Transverse colon (tissue), 4 donors: ENCODE results near the gene TSPAN8. TPM values are rescaled to one million over a fixed set of nuclear protein-coding genes. Genes with fewer than 3 reads are reported as not detected.

ENCODE experiments used
- DNase-seq: peaks from one replicate; pipeline ENCODE4 v3.0.0-alpha.2; 2019
- H3K27ac ChIP-seq, 4 donors: fragments of 200-600 bp; sonication (generic); 2 replicates each; pipeline ENCODE4 v1.5.1; 2016 to 2018; ENCODE audit warnings: inconsistent platforms in 4 of 4
- H3K27me3 ChIP-seq: fragments of 200-600 bp; sonication (generic); 2 replicates; pipeline ENCODE4 v1.5.1; 2017; ENCODE audit warnings: inconsistent platforms
- H3K36me3 ChIP-seq, 4 donors: fragments of 200-600 bp; sonication (generic); 2 replicates each; pipeline ENCODE4 v1.5.1; 2017 to 2019; ENCODE audit warnings: inconsistent platforms in 4 of 4
- H3K4me1 ChIP-seq, 4 donors: fragments of 200-600 bp; sonication (generic); 2 replicates each; pipeline ENCODE4 v1.5.1; 2017 to 2020; ENCODE audit warnings: inconsistent platforms in 4 of 4
- H3K4me3 ChIP-seq, 4 donors: fragments of 200-600 bp; sonication (generic); 1 replicate in 1 of 4; 2 replicates in 3 of 4; pipeline versions ENCODE4 v1.5.1 to v1.6.1; 2017 to 2019; ENCODE audit warnings: inconsistent platforms in 4 of 4
- H3K9me3 ChIP-seq, 2 donors: fragments of 200-600 bp; sonication (generic); 2 replicates each; pipeline ENCODE4 v1.5.1; 2017 to 2019; ENCODE audit warnings: inconsistent platforms in 2 of 2
- CTCF ChIP-seq, 5 experiments: fragments of 200-600 bp in 3 of 5; fragments of 450-650 bp in 2 of 5; sonication (generic) in 3 of 5; IDR thresholded peaks; 1 replicate in 2 of 5; 2 replicates in 3 of 5; pipeline ENCODE4 v1.5.1; 2016 to 2017; ENCODE audit warnings: antibody characterized with exemption in 5 of 5, inconsistent platforms in 3 of 5, mild to moderate bottlenecking in 2 of 5, moderate library complexity in 1 of 5
- EP300 ChIP-seq: sonication (generic); formaldehyde crosslinking; IDR thresholded peaks from one replicate; pipeline ENCODE4 v1.6.1; 2017; ENCODE audit warnings: antibody characterized with exemption, low read depth
- POLR2A ChIP-seq: fragments of 450-650 bp; IDR thresholded peaks from one replicate; pipeline ENCODE4 v1.6.1; 2016; ENCODE audit warnings: antibody characterized with exemption, mild to moderate bottlenecking, moderate library complexity
- POLR2AphosphoS5 ChIP-seq, 3 donors: sonication (generic); formaldehyde crosslinking; IDR thresholded peaks; one replicate each; pipeline ENCODE4 v1.6.1; 2016; ENCODE audit warnings: antibody characterized with exemption in 3 of 3
- WGBS, 2 donors: methylation state at CpG; one replicate each; pipeline ENCODE4 v1.1.5; 2018; ENCODE audit warnings: low coverage in 1 of 2; 5-methylcytosine and 5-hydroxymethylcytosine counted together
- in situ Hi-C, 4 donors: fragments of 200-750 bp; cut with MboI; loops; one replicate each; pipeline versions ENCODE4 v1.15.0 to v1.15.1; 2017; ENCODE audit warnings: low sequenced_read_pairs in 3 of 4, low pct_ligation_motif_present in 1 of 4, low pct_unique_long_range_greater_than_20kb in 1 of 4
- intact Hi-C: fragments of 100-400 bp; cut with DNase I; formaldehyde crosslinking; loops from one replicate; pipeline ENCODE4 v1.15.1; 2023; ENCODE audit warnings: low total_unique reads
- total RNA-seq, 4 donors: library from RNA; depleted of rRNA; stranded (reverse); fragments of >200 nt; gene quantifications; one replicate each; pipeline ENCODE4 v1.1.0, GENCODE V29; 2016

Gene TSPAN8
- total RNA-seq, 4 donors from 2014 or later: 217 to 1,195 (median 646) TPM

GRCh38 chr12:71178162-71178561 is 20.4 kb upstream of the TSPAN8 start:
- in situ Hi-C loops (no loop called here), intact Hi-C loops (loop anchor here (1.0 kb wide), 1 partner anchor 28 kb away; no protein-coding TSS in a partner anchor)
- TF ChIP-seq POLR2A (no peak), EP300 (no peak), POLR2AphosphoS5 (IDR thresholded peaks at IDR 0.05) (no peak), CTCF (IDR thresholded peaks at IDR 0.05) (no peak)
- no peak overlapping the region for H3K4me3 ChIP-seq
- H3K27ac ChIP-seq: no peak overlapping the region
- H3K27me3 ChIP-seq: no peaks in the 10 kb centered on the region
- H3K9me3 ChIP-seq: no peaks in the 10 kb centered on the region
- H3K36me3 ChIP-seq: no peaks in the 10 kb centered on the region
- no peaks in the 10 kb centered on the region for H3K4me1 ChIP-seq
- no peak for DNase-seq

- TF ChIP-seq POLR2AphosphoS5 (IDR thresholded peaks at IDR 0.05) (no peak), EP300 (no peak), POLR2A (no peak), CTCF (IDR thresholded peaks at IDR 0.05) (no peak)
- Histone ChIP-seq H3K27ac (no peak overlapping the region), H3K4me3 (no peak overlapping the region), H3K4me1 (no peaks in the 10 kb centered on the region), H3K27me3 (no peaks in the 10 kb centered on the region), H3K36me3 (no peaks in the 10 kb centered on the region), H3K9me3 (no peaks in the 10 kb centered on the region)
- in situ Hi-C loops (no loop called here), intact Hi-C loops (no loop called here)
- DNase-seq: no peak
Measured at GRCh38 chr12:71174825-71175224, 17.0 kb upstream of the TSPAN8 start.

- WGBS, 2 donors: 20 to 66% methylated on average over 1 of the region's 1 CpG
- Histone ChIP-seq H3K27ac (no peak overlapping the region), H3K4me3 (no peak overlapping the region), H3K4me1 (no peaks in the 10 kb centered on the region), H3K36me3 (no peaks in the 10 kb centered on the region), H3K9me3 (no peaks in the 10 kb centered on the region), H3K27me3 (no peaks in the 10 kb centered on the region)
- in situ Hi-C loops: no loop called here
- TF ChIP-seq POLR2A: no peak
- no peak for TF ChIP-seq CTCF (IDR thresholded peaks at IDR 0.05)
- TF ChIP-seq POLR2AphosphoS5 (IDR thresholded peaks at IDR 0.05): no peak
- TF ChIP-seq EP300: no peak
- intact Hi-C loops: no loop called here
- DNase-seq: no peak
Measured at GRCh38 chr12:71174146-71174545, 16.3 kb upstream of the TSPAN8 start.

- intact Hi-C loops: no loop called here
- TF ChIP-seq POLR2AphosphoS5 (IDR thresholded peaks at IDR 0.05) (no peak), EP300 (no peak), CTCF (IDR thresholded peaks at IDR 0.05) (no peak), POLR2A (no peak)
- no peak overlapping the region for H3K27ac ChIP-seq
- H3K4me1 ChIP-seq: peaks cover 0 to 17% (median 4%) of the 10 kb centered on the region in 4 donors
- 68 to 75% methylated on average over 1 of the region's 1 CpG for WGBS, 2 donors
- no peaks in the 10 kb centered on the region for H3K36me3 ChIP-seq
- H3K9me3 ChIP-seq: no peaks in the 10 kb centered on the region
- H3K27me3 ChIP-seq: no peaks in the 10 kb centered on the region
- in situ Hi-C loops: no loop called here
- H3K4me3 ChIP-seq: no peak overlapping the region
- DNase-seq: no peak
Measured at GRCh38 chr12:71170456-71170855, 12.7 kb upstream of the TSPAN8 start.
